HG03354 (cell line): Measurements from ENCODE around the gene GPR61.
A peak's percentile ranks its signal among the peaks of the same experiment; 100 is the strongest.

Experiments used
- ATAC-seq: cut with Tn5 transposase; IDR thresholded peaks from one replicate; pipeline ENCODE4 v1.9.1; 2021; ENCODE audit warnings: mild to moderate bottlenecking; ENCODE audit not compliant: unreplicated experiment, poor library complexity, severe bottlenecking

The GPR61 gene

GRCh38 chr1:109508001-109508872, 31.4 kb upstream of the GPR61 start:
- ATAC-seq, result no peak

GRCh38 chr1:109508873-109509175, 30.8 kb upstream of the GPR61 start:
- ATAC-seq, result no peak

- ATAC-seq, result peak; percentile 56
Observed at GRCh38 chr1:109509176-109510134, 30.2 kb upstream of the GPR61 start, which contains the start of gene AMIGO1. Gene AMIGO1 (minus strand): TSS chr1:109509727. CDS start chr1:109508912, 815 bp downstream.

GRCh38 chr1:109513110-109513710, 26.5 kb upstream of the GPR61 start:
- no peak for ATAC-seq

- ATAC-seq, result no peak
Observed at GRCh38 chr1:109514846-109515245, 24.8 kb upstream of the GPR61 start.

GRCh38 chr1:109516872-109517271, 22.8 kb upstream of the GPR61 start:
- ATAC-seq, result no peak

- no peak for ATAC-seq
Observed at GRCh38 chr1:109517337-109517736, 22.3 kb upstream of the GPR61 start.

- no peak for ATAC-seq
Observed at GRCh38 chr1:109521002-109521951, 18.4 kb upstream of the GPR61 start.

- ATAC-seq, result no peak
Observed at GRCh38 chr1:109522026-109522425, 17.6 kb upstream of the GPR61 start.

- ATAC-seq, result no peak
Observed at GRCh38 chr1:109523706-109524105, 16.0 kb upstream of the GPR61 start.

- no peak for ATAC-seq
Observed at GRCh38 chr1:109527098-109527811, 12.4 kb upstream of the GPR61 start.

- no peak for ATAC-seq
Observed at GRCh38 chr1:109527846-109528695, 11.6 kb upstream of the GPR61 start.

- no peak for ATAC-seq
Observed at GRCh38 chr1:109528712-109529111, 11.0 kb upstream of the GPR61 start.

GRCh38 chr1:109529881-109530456, 9.7 kb upstream of the GPR61 start:
- no peak for ATAC-seq

- no peak for ATAC-seq
Observed at GRCh38 chr1:109530457-109531087, 9.1 kb upstream of the GPR61 start.

- ATAC-seq, result no peak
Observed at GRCh38 chr1:109531380-109531779, 8.3 kb upstream of the GPR61 start.

- ATAC-seq, result no peak
Observed at GRCh38 chr1:109531826-109532364, 7.8 kb upstream of the GPR61 start.
